HepG2 (cell line): ENCODE data around the gene CYB5A. TPM values are rescaled to one million over a fixed set of nuclear protein-coding genes. Genes with fewer than 3 reads are reported as not detected.

Experiments used
- CBFB ChIP-seq: sonication (generic); formaldehyde crosslinking; IDR thresholded peaks from 2 replicates; pipeline ENCODE4 v1.4.0; 2020; ENCODE audit warnings: missing genetic modification reagents
- CHCHD3 ChIP-seq: sonication (generic); formaldehyde crosslinking; IDR thresholded peaks from 2 replicates; pipeline ENCODE4 v1.8.0; 2022; ENCODE audit warnings: mild to moderate bottlenecking, missing genetic modification reagents, moderate library complexity
- ETS1 ChIP-seq: sonication (generic); formaldehyde crosslinking; IDR thresholded peaks from 2 replicates; pipeline ENCODE4 v1.4.0; 2020; ENCODE audit warnings: missing genetic modification reagents
- ETV6 ChIP-seq: sonication (generic); formaldehyde crosslinking; conservative IDR thresholded peaks from 2 replicates; pipeline ENCODE4 v1.4.0; 2020; ENCODE audit warnings: missing genetic modification reagents
- FOXJ3 ChIP-seq: sonication (generic); formaldehyde crosslinking; IDR thresholded peaks from 2 replicates; pipeline ENCODE4 v1.4.0; 2020; ENCODE audit warnings: missing genetic modification reagents, mild to moderate bottlenecking, borderline replicate concordance
- MTA3 ChIP-seq: sonication (generic); formaldehyde crosslinking; IDR thresholded peaks from 2 replicates; pipeline ENCODE4 v1.4.0; 2020; ENCODE audit warnings: missing genetic modification reagents
- NR2F1 ChIP-seq, 2 experiments: fragments of 450-650 bp in 1 of 2; formaldehyde crosslinking in 1 of 2; IDR thresholded peaks; 2 replicates each; pipeline versions ENCODE4 v1.5.0 to v1.6.1; 2016 to 2020; ENCODE audit warnings: mild to moderate bottlenecking in 1 of 2, missing compliant biosample characterization in 1 of 2, missing genetic modification reagents in 1 of 2, moderate library complexity in 1 of 2
- PBX2 ChIP-seq: IDR thresholded peaks from 2 replicates; pipeline ENCODE4 v1.6.1; 2016; ENCODE audit warnings: control low read depth
- PTBP1 ChIP-seq: fragments of 200-400 bp; formaldehyde crosslinking; IDR thresholded peaks from 2 replicates; pipeline ENCODE4 v1.6.1; 2018; ENCODE audit warnings: low read length, low read depth; ENCODE audit not compliant: poor library complexity, severe bottlenecking
- RELA ChIP-seq: sonication (generic); formaldehyde crosslinking; IDR thresholded peaks from 2 replicates; pipeline ENCODE4 v1.4.0; 2020; ENCODE audit warnings: missing genetic modification reagents
- SP140L ChIP-seq: sonication (generic); formaldehyde crosslinking; IDR thresholded peaks from 2 replicates; pipeline ENCODE4 v1.4.0; 2020; ENCODE audit warnings: missing genetic modification reagents, borderline replicate concordance
- TAF15 ChIP-seq: fragments of 200-400 bp; formaldehyde crosslinking; IDR thresholded peaks from one replicate; pipeline ENCODE4 v1.6.1; 2018; ENCODE audit warnings: mild to moderate bottlenecking, low read depth, low read length; ENCODE audit not compliant: poor library complexity, severe bottlenecking
- TCF7L2 ChIP-seq: IDR thresholded peaks from 2 replicates; pipeline ENCODE4 v1.6.1; 2011; ENCODE audit warnings: mild to moderate bottlenecking, low read depth, low read length, moderate library complexity
- ZBTB43 ChIP-seq: sonication (generic); formaldehyde crosslinking; conservative IDR thresholded peaks from 2 replicates; pipeline ENCODE4 v1.4.0; 2020; ENCODE audit warnings: missing genetic modification reagents
- ZFX ChIP-seq: sonication (generic); formaldehyde crosslinking; IDR thresholded peaks from 2 replicates; pipeline ENCODE4 v1.4.0; 2020; ENCODE audit warnings: mild to moderate bottlenecking, low read depth, missing genetic modification reagents, moderate library complexity
- ZNF17 ChIP-seq: sonication (generic); formaldehyde crosslinking; IDR thresholded peaks from 2 replicates; pipeline ENCODE4 v1.5.0; 2020; ENCODE audit warnings: mild to moderate bottlenecking, missing genetic modification reagents
- ZNF451 ChIP-seq: sonication (generic); formaldehyde crosslinking; IDR thresholded peaks from 2 replicates; pipeline ENCODE4 v1.5.0; 2020; ENCODE audit warnings: mild to moderate bottlenecking, missing genetic modification reagents
- ZNF646 ChIP-seq: sonication (generic); formaldehyde crosslinking; IDR thresholded peaks from 2 replicates; pipeline ENCODE4 v1.9.0; 2021; ENCODE audit warnings: mild to moderate bottlenecking, missing genetic modification reagents
- polyA plus RNA-seq, 8 experiments: library from polyadenylated mRNA; depleted of rRNA in 3 of 8; stranded (reverse) in 7 of 8; unstranded in 1 of 8; fragments of >200 nt; fragmentation: Illumina TruSeq in 4 of 8; extraction: Trizol in 4 of 8; gene quantifications; 2 replicates each; pipeline versions ENCODE4 v1.2.1 to v1.2.3, GENCODE V29; 2011 to 2016; ENCODE audit warnings: low read depth in 4 of 8, missing spikeins in 1 of 8, mixed read lengths in 1 of 8; ENCODE audit not compliant: insufficient read depth in 1 of 8
- total RNA-seq, 5 experiments: library from RNA; depleted of rRNA; stranded (reverse); fragments of >200 nt; fragmentation: Illumina TruSeq; extraction: Trizol; gene quantifications; 2 replicates each; pipeline ENCODE4 v1.2.3, GENCODE V29; 2016; ENCODE audit warnings: low read depth in 1 of 5

CYB5A gene
- total and polyA plus RNA-seq, 2 of the 13 experiments (the other 11 are each of a cell fraction or from before 2014, with no cell fraction given), result 215 to 356 TPM

GRCh38 chr18:74281980-74282754, 9.6 kb downstream of the CYB5A start (continued):
- no peak for TF ChIP-seq RELA (CRISPR knock-in tag)
- peak; percentile 79 for TF ChIP-seq ZFX
- TF ChIP-seq TAF15, result no peak
- peak; percentile 84 for TF ChIP-seq ZBTB43 (CRISPR knock-in tag)
- TF ChIP-seq TCF7L2, result no peak
- TF ChIP-seq ZNF646, result no peak; the same call in 1 of the 2 replicates
- no peak for TF ChIP-seq SP140L (CRISPR knock-in tag)
- TF ChIP-seq ZNF451 (CRISPR knock-in tag), result no peak
- 0 out of 2 replicates have a peak, but pooled peaks have one; percentile 61 for TF ChIP-seq ETS1 (CRISPR knock-in tag)
- TF ChIP-seq PBX2 (CRISPR knock-in tag), result no peak
- TF ChIP-seq ETV6 (CRISPR knock-in tag), result no peak
- TF ChIP-seq PTBP1, result no peak
- no peak for TF ChIP-seq CHCHD3 (CRISPR knock-in tag)
- TF ChIP-seq ZNF17 (CRISPR knock-in tag), result no peak
- no peak for TF ChIP-seq CBFB (CRISPR knock-in tag)
- TF ChIP-seq FOXJ3, result peak; percentile 57
- no peak for TF ChIP-seq MTA3 (CRISPR knock-in tag)
- TF ChIP-seq NR2F1 (CRISPR knock-in tag; IDR thresholded peaks at IDR 0.05), result no peak
